ENCODE data around the gene KNDC1.
"Not testable (repeated sequence)": the region's sequence is repeated elsewhere in the genome, so short reads cannot be mapped to it uniquely, and the experiment has no call there.

DNA sequence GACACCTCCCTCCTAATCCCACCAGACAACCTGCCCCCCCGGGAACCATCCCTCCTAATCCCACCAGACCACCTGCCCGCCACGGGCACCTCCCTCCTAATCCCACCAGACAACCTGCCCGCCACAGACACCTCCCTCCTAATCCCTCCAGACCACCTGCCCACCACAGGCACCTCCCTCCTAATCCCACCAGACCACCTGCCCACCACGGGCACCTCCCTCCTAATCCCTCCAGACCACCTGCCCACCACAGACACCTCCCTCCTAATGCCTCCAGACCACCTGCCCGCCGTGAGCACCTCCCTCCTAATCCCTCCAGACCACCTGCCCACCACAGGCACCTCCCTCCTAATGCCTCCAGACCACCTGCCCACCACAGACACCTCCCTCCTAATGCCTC is 48.4 kb upstream of the KNDC1 start:
- TF ChIP-seq, protein P1, sequence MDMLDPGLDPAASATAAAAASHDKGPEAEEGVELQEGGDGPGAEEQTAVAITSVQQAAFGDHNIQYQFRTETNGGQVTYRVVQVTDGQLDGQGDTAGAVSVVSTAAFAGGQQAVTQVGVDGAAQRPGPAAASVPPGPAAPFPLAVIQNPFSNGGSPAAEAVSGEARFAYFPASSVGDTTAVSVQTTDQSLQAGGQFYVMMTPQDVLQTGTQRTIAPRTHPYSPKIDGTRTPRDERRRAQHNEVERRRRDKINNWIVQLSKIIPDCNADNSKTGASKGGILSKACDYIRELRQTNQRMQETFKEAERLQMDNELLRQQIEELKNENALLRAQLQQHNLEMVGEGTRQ (IDR thresholded peaks at IDR 0.05; ENCODE audit: borderline replicate concordance, low read depth, low read length) = not testable (repeated sequence)
- not testable (repeated sequence) for TF ChIP-seq NFXL1 (IDR thresholded peaks at IDR 0.05; ENCODE audit: borderline replicate concordance); GABPA (IDR thresholded peaks at IDR 0.05; ENCODE audit: low read depth); POLR2A (IDR thresholded peaks at IDR 0.05; ENCODE audit: low read depth, low read length); POLR2AphosphoS5 (IDR thresholded peaks at IDR 0.05; ENCODE audit: low read length); EZH2 (IDR thresholded peaks at IDR 0.05; ENCODE audit: borderline replicate concordance, control insufficient read depth, low read depth, low read length)
